AG09319 (cell line): ENCODE measurements around the gene RASGRF1.

ENCODE experiments used
- DNase-seq: peaks from one replicate; pipeline ENCODE4 v3.0.0-alpha.2; 2010; ENCODE audit warnings: low read depth; ENCODE audit errors: extremely low read depth
- TF ChIP-seq, protein P1 (sequence below): IDR thresholded peaks from 2 replicates; pipeline ENCODE4 v1.5.1; 2011; ENCODE audit warnings: low read depth, mild to moderate bottlenecking, inconsistent platforms, low read length, moderate library complexity

The RASGRF1 gene

DNA sequence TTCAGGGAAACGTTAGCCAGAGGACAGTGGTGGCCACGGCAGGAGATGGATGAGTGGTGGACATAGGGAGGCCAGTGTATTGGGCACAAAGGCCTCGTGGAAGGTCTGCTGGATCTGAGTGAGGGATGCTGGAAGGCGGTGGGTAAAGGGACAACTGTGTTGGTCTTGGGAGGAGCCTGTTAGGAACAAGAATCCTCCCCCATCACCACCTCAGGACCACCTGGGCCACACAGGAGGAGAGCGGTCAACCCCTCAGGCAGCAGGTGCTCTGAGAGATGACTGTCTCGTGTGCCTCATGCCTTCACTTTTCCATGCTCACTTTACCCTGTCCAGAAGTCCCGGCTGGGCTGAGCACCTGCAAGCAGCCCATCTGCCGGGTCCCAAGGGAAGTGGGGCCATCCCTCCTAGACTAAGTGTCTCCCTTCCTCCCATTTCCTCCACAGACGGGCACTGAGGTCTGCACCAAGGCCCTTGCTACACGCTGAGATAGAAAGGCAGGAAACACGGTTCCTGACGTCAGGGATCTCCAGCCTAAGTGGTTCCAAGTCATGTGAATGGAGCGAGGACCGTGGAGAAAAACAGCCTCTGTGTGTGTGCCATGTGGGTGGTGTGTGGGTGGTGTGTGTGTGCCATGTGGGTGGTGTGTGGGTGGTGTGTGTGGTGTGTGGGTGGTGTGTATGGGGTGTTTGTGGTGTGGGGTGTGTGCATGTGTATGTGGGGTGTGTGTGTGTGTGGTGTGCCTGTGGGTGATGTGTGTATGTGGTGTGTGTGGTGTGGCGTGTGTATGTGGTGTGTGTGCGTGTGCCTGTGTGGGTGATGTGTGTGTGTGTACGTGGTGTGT lies 97.9 kb downstream of the RASGRF1 start:
- no peak for DNase-seq
- TF ChIP-seq, protein P1, sequence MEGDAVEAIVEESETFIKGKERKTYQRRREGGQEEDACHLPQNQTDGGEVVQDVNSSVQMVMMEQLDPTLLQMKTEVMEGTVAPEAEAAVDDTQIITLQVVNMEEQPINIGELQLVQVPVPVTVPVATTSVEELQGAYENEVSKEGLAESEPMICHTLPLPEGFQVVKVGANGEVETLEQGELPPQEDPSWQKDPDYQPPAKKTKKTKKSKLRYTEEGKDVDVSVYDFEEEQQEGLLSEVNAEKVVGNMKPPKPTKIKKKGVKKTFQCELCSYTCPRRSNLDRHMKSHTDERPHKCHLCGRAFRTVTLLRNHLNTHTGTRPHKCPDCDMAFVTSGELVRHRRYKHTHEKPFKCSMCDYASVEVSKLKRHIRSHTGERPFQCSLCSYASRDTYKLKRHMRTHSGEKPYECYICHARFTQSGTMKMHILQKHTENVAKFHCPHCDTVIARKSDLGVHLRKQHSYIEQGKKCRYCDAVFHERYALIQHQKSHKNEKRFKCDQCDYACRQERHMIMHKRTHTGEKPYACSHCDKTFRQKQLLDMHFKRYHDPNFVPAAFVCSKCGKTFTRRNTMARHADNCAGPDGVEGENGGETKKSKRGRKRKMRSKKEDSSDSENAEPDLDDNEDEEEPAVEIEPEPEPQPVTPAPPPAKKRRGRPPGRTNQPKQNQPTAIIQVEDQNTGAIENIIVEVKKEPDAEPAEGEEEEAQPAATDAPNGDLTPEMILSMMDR, result no peak

- TF ChIP-seq, protein P1, result no peak
- DNase-seq, result no peak
Observed at GRCh38 chr15:78991879-78992278, 98.7 kb downstream of the RASGRF1 start.

DNA sequence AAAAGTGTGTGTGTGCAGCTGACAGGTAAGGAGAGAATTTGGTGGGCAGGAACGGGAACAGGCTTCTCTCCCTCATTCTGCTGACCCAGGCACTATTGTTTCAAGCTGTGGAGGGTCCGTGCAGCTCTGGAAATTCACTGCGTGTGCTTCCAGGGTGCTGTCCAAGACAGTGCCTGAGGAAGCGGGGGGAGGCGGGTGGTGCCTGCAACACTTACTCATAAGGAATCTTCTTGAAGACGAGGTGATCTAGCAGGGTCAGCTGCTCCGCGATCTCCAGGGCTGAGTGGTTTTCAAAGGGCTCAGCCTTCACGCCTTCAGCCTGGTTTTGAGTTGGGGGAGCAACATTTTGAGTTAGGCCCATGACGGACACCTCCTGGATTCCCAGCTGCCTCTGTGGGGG lies 99.1 kb downstream of the RASGRF1 start:
- DNase-seq, result no peak

GRCh38 chr15:78990278-78990677 lies 100.3 kb downstream of the RASGRF1 start:
- TF ChIP-seq, protein P1, result no peak
- DNase-seq, result no peak

More for the DNA sequence above, 99.1 kb downstream of the RASGRF1 start:
- TF ChIP-seq, protein P1, result no peak

DNA sequence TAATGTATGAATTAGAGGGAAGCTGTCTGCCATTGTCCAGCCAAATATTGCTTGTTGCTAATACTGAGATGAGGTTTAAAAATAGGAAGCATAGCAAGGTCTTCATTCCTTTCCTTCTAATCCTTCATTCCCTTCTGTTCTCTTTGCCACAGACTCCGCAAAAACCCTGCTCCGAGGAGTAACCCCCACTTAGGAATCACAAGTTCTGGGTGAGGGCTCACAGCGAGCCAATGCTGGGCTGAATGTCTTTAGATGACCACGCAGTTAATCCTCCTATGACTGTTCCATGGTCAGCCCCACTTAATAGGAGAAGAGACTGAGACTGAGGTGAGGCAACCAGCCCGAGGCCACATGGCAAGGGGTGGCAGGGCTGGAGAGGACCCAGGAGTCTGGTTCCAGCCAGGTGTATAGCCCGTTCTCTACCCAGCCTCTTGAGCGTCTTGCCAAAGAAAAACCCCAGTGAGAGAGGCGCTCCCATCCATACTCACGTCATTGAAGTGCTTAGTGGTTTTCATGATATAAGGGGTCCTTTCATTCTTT lies 100.8 kb downstream of the RASGRF1 start:
- no peak for DNase-seq
- TF ChIP-seq, protein P1, result no peak

GRCh38 chr15:78988361-78988911 lies 102.1 kb downstream of the RASGRF1 start:
- TF ChIP-seq, protein P1, result no peak
- peak; percentile 92 for DNase-seq
